HG03571 (cell line): ENCODE data around the gene OR4X1.
"Not testable (repeated sequence)": the region's sequence is repeated elsewhere in the genome, so short reads cannot be mapped to it uniquely, and the experiment has no call there.

Source experiments
- ATAC-seq: cut with Tn5 transposase; IDR thresholded peaks from one replicate; pipeline ENCODE4 v1.9.1; 2021; ENCODE audit not compliant: unreplicated experiment

The OR4X1 gene, protein sequence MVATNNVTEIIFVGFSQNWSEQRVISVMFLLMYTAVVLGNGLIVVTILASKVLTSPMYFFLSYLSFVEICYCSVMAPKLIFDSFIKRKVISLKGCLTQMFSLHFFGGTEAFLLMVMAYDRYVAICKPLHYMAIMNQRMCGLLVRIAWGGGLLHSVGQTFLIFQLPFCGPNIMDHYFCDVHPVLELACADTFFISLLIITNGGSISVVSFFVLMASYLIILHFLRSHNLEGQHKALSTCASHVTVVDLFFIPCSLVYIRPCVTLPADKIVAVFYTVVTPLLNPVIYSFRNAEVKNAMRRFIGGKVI

DNA sequence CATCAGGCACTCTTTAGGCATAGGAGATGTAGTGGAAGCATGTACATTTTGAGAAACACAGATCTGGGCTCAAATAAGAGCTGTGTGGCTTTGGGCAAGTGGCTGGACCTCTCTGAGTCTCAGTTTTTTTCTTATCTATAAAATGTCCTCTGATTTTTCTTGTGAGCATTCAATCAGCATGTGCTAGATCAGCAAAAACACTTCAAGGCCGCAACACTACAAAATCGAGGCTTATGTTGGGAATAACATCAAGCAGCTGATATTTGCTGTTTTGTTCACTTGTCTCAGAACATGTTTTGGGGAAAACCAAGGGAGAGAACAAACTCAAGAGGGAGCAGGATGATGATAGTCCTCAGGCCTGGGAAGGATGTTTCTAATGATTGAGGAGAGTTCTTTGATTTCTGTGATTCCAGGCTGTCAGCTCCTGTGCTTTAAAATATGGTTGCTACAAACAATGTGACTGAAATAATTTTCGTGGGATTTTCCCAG is at the start of gene OR4X1:
OR4X1 (plus strand) TSS at position 439 of the 489 bp plus-strand sequence; CDS start at position 439, 0 bp downstream.
- no peak for ATAC-seq

DNA sequence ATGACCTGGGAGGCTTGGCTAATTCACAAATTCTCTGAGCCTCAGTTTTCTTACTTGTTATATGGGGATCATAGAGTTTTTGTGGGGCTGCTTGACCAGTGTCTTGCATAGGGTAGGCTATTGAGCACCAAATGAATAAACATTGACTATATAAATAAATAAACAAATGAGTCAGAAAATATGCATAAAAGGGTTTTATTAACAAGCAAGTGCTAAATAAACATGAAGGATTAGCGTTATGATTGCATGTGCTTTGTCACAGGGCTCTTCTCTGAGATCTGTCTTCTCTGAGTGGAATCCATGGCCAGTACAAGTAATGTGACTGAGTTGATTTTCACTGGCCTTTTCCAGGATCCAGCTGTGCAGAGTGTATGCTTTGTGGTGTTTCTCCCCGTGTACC is 47.2 kb upstream of the OR4X1 start, which contains the start of gene OR4B1:
OR4B1 (plus strand) TSS at position 301 of the 400 bp plus-strand sequence; CDS start at position 301, 0 bp downstream.
- no peak for ATAC-seq

DNA sequence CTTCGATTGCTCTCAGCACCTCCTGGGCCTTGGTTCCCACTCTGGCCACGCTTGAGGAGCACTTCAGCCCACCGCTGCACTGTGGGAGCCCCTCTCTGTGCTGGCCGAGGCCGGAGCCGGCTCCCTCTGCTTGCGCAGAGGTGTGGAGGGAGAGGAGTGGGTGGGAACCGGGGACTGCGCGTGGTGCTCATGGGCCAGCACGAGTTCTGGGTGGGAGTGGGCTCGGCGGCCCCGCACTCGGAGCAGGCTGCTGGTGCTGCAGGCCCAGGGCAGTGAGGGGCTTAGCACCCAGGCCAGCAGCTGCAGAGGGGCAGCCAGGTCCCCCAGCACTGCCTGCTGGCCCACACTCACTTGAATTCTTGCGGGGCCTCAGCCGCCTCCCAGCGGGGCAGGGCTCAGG is 34.9 kb upstream of the OR4X1 start:
- no peak for ATAC-seq

DNA sequence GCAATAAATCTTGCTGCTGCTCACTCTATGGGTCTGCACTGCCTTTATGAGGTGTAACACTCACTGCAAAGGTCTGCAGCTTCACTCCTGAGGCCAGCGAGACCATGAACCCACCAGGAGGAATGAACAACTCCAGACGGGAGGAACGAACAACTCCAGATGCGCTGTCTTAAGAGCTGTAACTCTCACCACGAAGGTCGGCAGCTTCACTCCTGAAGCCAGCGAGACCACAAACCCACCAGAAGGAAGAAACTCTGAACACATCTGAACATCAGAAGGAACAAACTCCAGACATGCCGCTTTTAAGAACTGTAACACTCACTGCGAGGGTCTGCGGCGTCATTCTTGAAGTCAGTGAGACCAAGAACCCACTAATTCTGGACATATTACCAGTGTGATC is 33.6 kb upstream of the OR4X1 start:
- not testable (repeated sequence) for ATAC-seq

DNA sequence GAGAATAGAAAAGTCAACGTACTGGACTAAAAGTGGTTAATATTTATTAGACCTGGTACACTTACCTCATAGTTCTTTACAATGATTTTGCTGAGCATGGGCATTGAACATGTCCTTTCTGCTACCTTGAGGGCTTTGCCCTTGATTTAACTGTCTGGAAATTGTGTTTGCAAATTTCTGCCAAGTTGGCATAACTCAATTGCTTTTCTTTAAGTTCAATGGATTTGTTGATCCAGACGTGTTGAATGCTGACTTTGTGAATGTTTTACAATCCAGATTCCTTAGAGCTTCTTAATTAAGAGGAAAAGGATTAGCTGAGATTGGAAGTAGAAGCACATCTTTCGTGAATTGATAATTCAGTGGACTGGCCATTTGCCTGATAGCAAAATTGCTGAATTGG is 25.9 kb upstream of the OR4X1 start:
- ATAC-seq: no peak

DNA sequence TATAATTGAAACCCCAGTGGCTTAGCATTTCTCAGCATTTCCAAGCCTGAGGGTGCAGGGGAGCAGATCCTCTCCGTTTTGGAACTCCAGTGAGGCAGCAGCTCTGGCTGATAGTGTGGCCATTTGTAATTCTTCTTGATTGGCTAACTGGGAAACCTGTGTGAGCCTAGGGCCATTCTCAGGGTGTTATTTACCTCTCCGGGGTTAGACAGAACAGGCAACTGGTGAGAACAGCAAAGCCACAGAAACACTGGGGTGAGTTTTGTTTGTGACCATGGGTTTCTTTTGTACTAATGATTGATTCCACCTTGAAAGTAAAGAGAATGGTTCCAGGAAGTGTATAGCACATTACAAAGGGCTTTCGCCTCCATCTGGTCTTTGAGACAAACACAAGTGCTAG is 21.2 kb upstream of the OR4X1 start:
- ATAC-seq: no peak

DNA sequence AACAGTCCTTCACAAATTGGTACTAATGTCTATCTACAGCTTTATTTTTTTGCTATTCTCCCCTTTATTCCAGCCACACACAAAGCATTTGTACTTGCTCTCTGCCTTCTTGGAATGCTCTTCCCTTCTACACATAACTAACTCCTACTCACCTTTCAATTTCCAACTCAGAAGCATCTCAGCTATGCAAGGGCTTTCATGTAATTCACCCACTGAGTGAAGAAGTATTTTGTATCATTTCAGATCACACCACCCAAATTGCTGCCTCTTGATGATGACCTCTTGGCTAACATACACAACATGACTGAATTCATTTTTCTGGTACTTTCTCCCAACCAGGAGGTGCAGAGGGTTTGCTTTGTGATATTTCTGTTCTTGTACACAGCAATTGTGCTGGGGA is 18.9 kb upstream of the OR4X1 start, which contains the start of gene OR4X2:
OR4X2 (plus strand) TSS at position 301 of the 400 bp plus-strand sequence; CDS start at position 301, 0 bp downstream.
- no peak for ATAC-seq

DNA sequence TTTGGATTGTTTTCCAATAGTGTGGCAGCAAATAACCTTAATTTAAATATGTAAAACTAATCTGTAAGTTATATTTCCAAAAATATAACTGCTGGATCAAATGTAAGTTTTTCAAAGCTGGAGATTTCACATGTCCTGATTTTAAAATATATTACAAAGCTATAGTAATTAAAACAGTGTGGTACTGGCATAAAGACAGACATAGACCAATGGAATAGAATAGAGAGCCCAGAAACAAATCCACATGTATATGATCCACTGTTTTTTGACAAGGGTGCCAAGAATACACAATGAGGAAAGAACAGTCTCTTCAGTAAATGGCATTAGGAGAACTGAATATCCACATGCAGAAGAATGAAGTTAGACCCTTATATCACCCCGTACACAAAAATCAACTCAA is 14.8 kb upstream of the OR4X1 start:
- no peak for ATAC-seq

DNA sequence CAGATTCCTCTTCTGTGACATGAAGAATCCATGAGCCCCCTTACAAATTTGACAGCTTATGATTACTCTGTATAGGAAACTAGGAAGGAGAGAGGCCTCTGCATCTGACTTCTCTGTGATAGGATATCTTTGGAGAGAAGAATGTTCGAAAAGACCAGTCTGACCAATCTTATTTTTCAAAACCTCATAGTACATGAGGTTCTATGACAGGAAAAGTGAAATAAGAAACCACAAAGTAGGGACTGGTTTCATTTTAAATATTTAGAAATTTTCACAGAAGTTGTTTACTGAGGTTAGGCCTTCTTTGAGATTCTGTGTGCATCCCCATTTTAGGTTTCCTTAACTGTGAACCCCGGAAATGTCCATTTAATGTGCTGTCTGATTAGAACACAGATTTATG is 2.1 kb upstream of the OR4X1 start:
- no peak for ATAC-seq

DNA sequence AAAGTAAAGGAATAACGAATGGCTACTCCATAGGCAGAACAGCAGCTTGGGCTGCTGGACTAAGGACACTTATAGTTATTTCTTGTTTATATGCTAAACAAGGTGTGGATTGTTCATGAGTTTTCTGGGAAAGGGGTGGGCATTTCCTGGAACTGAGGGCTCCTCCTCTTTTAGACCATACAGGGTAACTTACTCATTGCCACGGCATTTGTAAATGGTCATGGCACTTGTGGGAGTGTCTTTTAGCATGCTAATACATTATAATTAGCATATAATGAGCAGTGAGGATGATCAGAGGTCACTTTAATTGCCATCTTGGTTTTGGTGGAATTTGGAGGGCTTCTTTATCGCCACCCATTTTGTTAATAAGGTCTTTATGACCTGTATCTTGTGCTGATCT is 7.0 kb downstream of the OR4X1 start:
- no peak for ATAC-seq

DNA sequence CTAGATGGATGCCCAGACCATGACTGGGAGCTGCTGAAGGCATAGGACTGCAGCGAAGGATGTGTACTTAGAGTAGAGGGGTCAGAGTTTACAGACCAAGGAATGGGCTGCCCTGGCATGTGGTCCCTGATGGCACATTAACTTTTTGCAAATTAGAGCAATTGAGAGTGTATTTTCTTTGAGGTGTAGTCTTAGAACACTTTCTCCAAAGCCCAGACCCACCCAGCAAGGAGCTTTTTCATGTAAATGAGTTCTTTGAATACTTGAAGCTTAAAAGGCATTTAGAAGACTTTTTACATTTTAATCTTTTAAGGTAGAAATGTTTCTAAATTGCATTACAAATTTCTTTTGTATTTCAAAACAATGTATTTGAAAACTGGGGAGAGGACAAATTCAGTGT is 8.9 kb downstream of the OR4X1 start:
- ATAC-seq: no peak

DNA sequence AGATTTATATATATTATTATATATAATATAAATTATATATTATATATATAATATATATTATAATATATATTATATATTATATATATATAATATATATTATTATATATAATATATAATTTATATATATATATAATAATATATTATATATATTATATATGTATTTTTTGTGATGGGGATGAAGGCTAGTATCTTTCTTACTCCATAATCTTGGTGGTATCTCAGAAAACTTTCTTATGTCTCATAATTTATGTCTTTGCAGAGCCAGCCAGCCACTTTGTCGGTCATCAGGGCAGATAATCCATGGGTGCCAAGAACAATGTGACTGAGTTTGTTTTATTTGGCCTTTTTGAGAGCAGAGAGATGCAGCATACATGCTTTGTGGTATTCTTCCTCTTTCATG is 42.3 kb downstream of the OR4X1 start, which contains the start of gene OR4S1:
OR4S1 (plus strand) TSS at position 301 of the 400 bp plus-strand sequence; CDS start at position 301, 0 bp downstream.
- no peak for ATAC-seq

DNA sequence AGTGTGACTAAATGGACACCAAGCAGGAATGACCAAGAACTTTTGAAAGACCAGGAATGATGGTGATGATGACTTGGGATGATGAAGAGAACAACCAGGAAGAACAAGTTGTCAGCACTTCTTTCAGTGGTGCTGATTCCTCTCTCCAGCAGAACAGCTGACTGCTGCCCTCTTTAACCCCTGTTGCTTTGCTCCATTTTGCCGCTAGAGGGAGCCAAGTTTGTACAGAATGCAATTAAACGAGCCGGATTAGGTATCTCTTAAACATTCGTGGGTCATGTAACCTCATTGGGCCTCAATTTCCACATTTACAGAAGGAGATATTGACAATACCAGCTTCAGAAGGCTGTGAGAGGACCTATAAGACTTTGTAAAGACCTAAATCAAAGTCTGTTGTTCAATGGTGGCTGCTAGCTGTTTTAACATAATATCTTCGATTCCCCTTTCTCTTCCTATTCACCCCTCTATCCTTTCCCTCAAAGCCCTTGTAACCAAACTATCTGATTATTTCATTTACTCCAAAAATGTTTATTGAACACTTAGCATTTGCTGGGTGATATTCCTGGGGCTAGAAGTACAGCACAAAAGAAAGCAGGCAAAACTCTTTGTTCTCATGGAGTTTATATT is 44.2 kb downstream of the OR4X1 start:
- no peak for ATAC-seq

DNA sequence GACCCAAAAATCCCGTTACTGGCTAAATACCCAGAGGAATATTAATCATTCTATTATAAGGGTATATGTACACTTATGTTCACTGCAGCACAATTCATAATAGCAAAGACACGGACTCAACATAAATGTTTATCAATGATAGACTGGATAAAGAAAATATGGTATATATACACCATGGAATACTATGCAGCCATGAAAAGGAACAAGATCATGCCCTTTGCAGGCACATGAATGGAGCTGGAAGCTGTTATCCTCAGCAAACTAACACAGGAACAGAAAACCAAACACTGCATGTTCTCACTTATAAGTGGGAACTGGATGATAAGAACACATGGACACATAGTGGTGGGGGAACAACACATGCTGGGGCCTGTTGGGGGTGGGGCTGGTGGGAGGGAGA is 49.9 kb downstream of the OR4X1 start:
- ATAC-seq: not testable (repeated sequence)
